Calu3 (cell line): Measurements from ENCODE around the gene BRD3. TPM values are rescaled to one million over a fixed set of nuclear protein-coding genes. Genes with fewer than 3 reads are reported as not detected.

Experiments
- BruUV-seq: library from RNA; stranded (reverse); fragments of 400-500 nt; replicated peaks from 2 replicates; lab custom pipeline; 2021; lab: Mats Ljungman, UMichigan
- CTCF ChIA-PET: fragments of 300-600 bp; sonication (Branson Sonifier 250); formaldehyde crosslinking; loops from one replicate; lab custom pipeline; 2022; ENCODE audit warnings: antibody characterized with exemption; lab: Charles Lee
- DNase-seq: peaks from one replicate; pipeline ENCODE4 v3.0.0; 2022
- H3K27ac Mint-ChIP-seq: one replicate; pipeline ENCODE4 v1.8.0; 2022; ENCODE audit warnings: mixed read lengths; ENCODE audit not compliant: unreplicated experiment
- H3K27me3 Mint-ChIP-seq: one replicate; pipeline ENCODE4 v1.8.0; 2022; ENCODE audit warnings: mixed read lengths; ENCODE audit not compliant: unreplicated experiment
- H3K36me3 Mint-ChIP-seq: one replicate; pipeline ENCODE4 v1.8.0; 2022; ENCODE audit warnings: mild to moderate bottlenecking, moderate library complexity, mixed read lengths; ENCODE audit not compliant: insufficient read depth, unreplicated experiment
- H3K4me1 Mint-ChIP-seq: one replicate; pipeline ENCODE4 v1.8.0; 2022; ENCODE audit warnings: mild to moderate bottlenecking, low read depth, mixed read lengths; ENCODE audit not compliant: unreplicated experiment
- H3K4me3 Mint-ChIP-seq: one replicate; pipeline ENCODE4 v1.8.0; 2022; ENCODE audit warnings: mild to moderate bottlenecking, low read depth, moderate library complexity, mixed read lengths; ENCODE audit not compliant: unreplicated experiment
- H3K9me3 Mint-ChIP-seq: one replicate; pipeline ENCODE4 v1.8.0; 2022; ENCODE audit warnings: low read depth, mixed read lengths; ENCODE audit not compliant: unreplicated experiment
- intact Hi-C: fragments of 100-400 bp; cut with micrococcal nuclease; formaldehyde crosslinking; loops from one replicate; pipeline ENCODE4 v1.10.0; 2022; ENCODE audit not compliant: unreplicated experiment
- total RNA-seq: library from RNA; stranded (reverse); gene quantifications from 2 replicates; pipeline ENCODE4 v1.2.3, GENCODE V29; 2022
- TF ChIP-seq, protein P1 (sequence below): fragments of 200-600 bp; IDR thresholded peaks from one replicate; pipeline ENCODE4 v1.8.0; 2022; ENCODE audit warnings: antibody characterized with exemption; ENCODE audit not compliant: unreplicated experiment

Gene BRD3
- total RNA-seq, 1 experiment from 2014 or later: 30.8 TPM

DNA sequence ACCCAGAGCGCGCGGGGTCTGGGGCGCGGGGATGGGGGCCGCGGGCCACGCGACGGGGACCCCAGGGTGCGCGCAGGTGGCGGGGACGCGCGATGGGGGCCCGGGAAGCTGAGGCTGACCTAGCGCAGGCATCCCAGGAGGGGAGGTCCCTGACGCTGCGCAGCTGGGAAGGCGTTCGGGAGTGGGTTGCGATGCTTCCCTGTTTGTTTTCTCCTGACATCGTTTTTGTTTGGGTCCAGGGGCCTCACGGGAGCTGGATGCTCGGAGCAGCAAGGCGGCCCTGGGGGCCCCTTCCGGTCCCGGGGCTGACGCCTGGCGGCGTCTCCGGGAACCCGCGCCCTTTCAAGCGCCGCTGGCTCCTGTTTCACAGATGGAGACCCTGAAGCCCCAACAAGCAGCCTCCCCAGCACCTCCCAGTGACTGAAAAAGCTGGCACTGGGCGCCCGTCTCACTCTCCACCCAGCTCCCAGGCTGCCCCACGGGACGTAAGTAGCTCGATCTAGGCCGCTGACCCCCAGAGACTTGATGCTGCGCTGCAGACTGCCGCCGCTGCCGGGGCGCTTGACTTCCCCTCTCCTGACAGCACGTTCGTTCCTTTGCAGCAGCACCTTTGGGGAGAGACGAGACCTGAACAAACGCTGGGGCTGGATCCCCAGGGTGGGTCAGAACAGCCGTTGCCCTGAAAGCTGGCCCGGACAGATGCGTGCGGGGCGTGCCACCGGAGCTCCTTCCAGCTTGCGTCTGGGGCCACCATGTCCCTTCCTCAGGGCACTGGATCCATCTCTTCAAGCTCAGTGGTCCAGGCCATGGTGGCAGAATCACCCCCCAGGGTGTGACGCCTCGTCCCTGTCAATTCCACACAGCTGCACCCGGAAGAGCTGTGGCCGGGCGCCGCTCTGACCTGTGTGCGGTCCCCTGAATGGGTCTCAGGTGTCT lies 42.0 kb downstream of the BRD3 start:
- peak overlapping the region; percentile 67 for H3K4me3 Mint-ChIP-seq
- peaks cover 35% of the 10 kb centered on the region for H3K36me3 Mint-ChIP-seq
- H3K4me1 Mint-ChIP-seq: no peaks in the 10 kb centered on the region
- H3K9me3 Mint-ChIP-seq: no peaks in the 10 kb centered on the region
- peak; percentile 20 for DNase-seq
- intact Hi-C loops: no loop called here
- CTCF ChIA-PET: interaction anchor here (0.7 to 1.4 kb wide), 3 partner anchors 31 to 189 kb away, joined by 4 to 10 read pairs (median 6); no protein-coding TSS in a partner anchor
- TF ChIP-seq, protein P1, sequence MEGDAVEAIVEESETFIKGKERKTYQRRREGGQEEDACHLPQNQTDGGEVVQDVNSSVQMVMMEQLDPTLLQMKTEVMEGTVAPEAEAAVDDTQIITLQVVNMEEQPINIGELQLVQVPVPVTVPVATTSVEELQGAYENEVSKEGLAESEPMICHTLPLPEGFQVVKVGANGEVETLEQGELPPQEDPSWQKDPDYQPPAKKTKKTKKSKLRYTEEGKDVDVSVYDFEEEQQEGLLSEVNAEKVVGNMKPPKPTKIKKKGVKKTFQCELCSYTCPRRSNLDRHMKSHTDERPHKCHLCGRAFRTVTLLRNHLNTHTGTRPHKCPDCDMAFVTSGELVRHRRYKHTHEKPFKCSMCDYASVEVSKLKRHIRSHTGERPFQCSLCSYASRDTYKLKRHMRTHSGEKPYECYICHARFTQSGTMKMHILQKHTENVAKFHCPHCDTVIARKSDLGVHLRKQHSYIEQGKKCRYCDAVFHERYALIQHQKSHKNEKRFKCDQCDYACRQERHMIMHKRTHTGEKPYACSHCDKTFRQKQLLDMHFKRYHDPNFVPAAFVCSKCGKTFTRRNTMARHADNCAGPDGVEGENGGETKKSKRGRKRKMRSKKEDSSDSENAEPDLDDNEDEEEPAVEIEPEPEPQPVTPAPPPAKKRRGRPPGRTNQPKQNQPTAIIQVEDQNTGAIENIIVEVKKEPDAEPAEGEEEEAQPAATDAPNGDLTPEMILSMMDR: no peak
- no peak overlapping the region for H3K27ac Mint-ChIP-seq
- H3K27me3 Mint-ChIP-seq: no peaks in the 10 kb centered on the region
- no TSS peak for BruUV-seq

DNA sequence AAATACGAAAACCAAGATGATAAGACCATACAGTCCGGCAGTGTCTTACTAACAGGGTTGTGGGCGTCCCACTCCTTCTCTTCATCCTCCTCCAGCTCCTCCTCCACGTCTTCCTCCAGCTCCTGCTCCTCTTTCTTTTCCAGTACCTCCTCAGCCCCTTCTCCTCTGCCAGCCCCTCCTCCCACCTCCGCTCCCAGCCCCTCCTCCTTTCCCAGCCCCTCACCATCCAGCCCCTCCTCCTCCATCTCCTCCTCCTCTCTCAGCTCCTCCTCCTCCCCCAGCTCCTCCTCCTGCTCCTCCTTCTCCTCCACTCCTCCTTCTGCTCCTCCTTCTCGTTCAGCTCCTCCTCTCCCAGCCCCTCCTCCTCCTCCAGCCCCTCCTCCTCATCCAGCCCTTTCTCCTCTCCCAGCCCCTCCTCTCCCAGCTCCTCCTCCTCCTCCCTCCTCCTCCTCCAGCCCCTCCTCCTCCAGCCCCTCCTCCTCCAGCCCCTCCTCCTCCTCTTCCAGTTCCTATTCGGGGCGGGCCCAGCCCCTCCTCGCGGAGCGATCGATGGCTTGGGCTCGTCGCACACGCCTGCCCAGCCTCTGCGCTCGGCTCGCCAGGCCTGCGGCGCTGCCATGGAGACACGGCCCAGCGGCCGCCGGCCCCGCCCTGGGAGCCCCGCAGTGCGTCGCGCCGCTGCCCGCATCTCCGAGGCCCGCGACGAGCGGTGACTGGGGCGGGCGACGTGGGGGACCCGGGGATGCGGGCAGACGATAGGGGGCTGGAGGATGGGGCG lies 42.8 kb downstream of the BRD3 start, which contains the start of gene BRD3OS:
Gene BRD3OS (plus strand): TSS at position 654 of the 778 bp plus-strand sequence. CDS start 1,267 bp downstream, outside the sequence.
- intact Hi-C loops: no loop called here
- DNase-seq: peak; percentile 91
- TF ChIP-seq, protein P1: no peak
- Mint-ChIP-seq H3K4me1 (no peaks in the 10 kb centered on the region), H3K9me3 (no peaks in the 10 kb centered on the region), H3K36me3 (peaks cover 35% of the 10 kb centered on the region), H3K27me3 (no peaks in the 10 kb centered on the region), H3K4me3 (peak within 1 kb of the TSS; percentile 67), H3K27ac (no peak within 1 kb of the TSS)
- CTCF ChIA-PET: interaction anchor here (0.7 to 1.4 kb wide), 7 partner anchors 30 to 621 kb away, joined by 4 to 10 read pairs (median 6); partner anchors contain the start of gene WDR5
- no TSS peak for BruUV-seq

DNA sequence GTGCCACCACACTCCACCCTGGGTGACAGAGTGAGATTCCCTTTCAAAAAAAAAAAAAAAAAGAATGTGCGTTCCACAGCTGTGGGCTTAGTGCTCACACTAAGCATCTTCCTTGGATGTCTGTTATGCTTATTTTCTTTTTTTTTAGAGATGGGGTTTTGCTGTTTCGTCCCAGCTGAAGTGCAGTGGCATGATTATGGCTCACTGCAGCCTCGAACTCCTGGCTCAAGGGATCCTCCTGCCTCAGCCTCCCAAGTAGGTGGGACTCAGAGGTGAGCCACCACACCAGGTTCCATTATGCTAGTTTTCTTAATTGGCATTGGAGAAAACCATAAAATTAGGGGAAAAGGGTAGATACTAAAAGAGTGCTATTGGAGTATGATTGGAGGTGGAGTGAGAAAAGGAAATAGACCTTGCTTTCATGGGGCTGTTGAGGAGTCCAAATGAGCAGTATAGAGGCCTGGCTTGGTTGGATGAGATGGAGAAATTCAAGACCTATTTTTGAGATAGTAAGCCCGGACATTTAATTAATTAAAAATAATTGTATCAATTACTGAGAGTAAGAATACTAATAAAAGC lies 43.5 kb downstream of the BRD3 start:
- peaks cover 32% of the 10 kb centered on the region for H3K36me3 Mint-ChIP-seq
- CTCF ChIA-PET: interaction anchor here (0.7 to 1.4 kb wide), 4 partner anchors 29 to 622 kb away, joined by 5 to 7 read pairs (median 6); partner anchors contain the start of gene WDR5
- no peaks in the 10 kb centered on the region for H3K9me3 Mint-ChIP-seq
- intact Hi-C loops: no loop called here
- H3K27me3 Mint-ChIP-seq: no peaks in the 10 kb centered on the region
- BruUV-seq: no TSS peak
- H3K4me3 Mint-ChIP-seq: peak overlapping the region; percentile 67
- H3K4me1 Mint-ChIP-seq: no peaks in the 10 kb centered on the region
- no peak overlapping the region for H3K27ac Mint-ChIP-seq
- TF ChIP-seq, protein P1: no peak
- DNase-seq: no peak

DNA sequence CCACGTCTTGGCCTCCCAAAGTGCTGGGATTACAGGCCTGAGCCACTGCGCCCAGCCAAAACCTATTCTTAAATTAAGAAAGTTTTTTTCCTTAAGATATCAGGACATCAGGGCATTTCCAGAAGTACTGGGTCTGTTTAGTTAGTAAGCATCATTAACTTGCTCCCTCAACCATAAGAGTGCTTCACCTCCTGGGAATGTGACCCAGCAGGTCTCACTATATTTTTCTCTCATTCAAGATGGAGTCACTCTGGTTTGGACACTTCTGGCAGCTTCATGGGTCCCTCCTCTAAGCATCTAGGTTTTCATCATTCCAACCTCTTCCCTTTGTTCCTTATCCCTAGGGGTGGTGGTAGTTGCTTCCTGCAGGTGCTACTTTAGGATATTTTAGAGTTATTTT lies 52.9 kb downstream of the BRD3 start:
- intact Hi-C loops: no loop called here
- Mint-ChIP-seq H3K4me3 (no peak overlapping the region), H3K4me1 (no peaks in the 10 kb centered on the region), H3K27ac (no peak overlapping the region), H3K36me3 (no peaks in the 10 kb centered on the region), H3K9me3 (peaks cover 3% of the 10 kb centered on the region), H3K27me3 (no peaks in the 10 kb centered on the region)
- TF ChIP-seq, protein P1: no peak
- no peak for DNase-seq
- CTCF ChIA-PET: no interaction called here
- BruUV-seq: no TSS peak
